Neural progenitor cell (in vitro differentiated cells): ENCODE data around the gene PCNT. TPM values are rescaled to one million over a fixed set of nuclear protein-coding genes. Genes with fewer than 3 reads are reported as not detected.

Experiments
- DNase-seq: peaks from one replicate; pipeline ENCODE4 v3.0.0-alpha.2; 2016; ENCODE audit warnings: low spot score
- H2AFZ ChIP-seq: fragments of 200-600 bp; sonication (generic); replicated peaks from 2 replicates; pipeline ENCODE4 v1.6.1; 2016; ENCODE audit warnings: antibody characterized with exemption
- H3F3A ChIP-seq: fragments of 200-600 bp; sonication (generic); 2 replicates; pipeline ENCODE4 v1.6.1; 2016; ENCODE audit warnings: antibody characterized with exemption, low read depth
- H3K27ac ChIP-seq: fragments of 200-600 bp; sonication (generic); 2 replicates; pipeline ENCODE4 v1.5.1; 2016; ENCODE audit warnings: mild to moderate bottlenecking
- H3K27me3 ChIP-seq: fragments of 200-600 bp; sonication (generic); 2 replicates; pipeline ENCODE4 v1.6.1; 2016; ENCODE audit warnings: mild to moderate bottlenecking, moderate library complexity
- H3K36me3 ChIP-seq: fragments of 200-600 bp; sonication (generic); 2 replicates; pipeline ENCODE4 v1.5.1; 2016
- H3K4me1 ChIP-seq: fragments of 200-600 bp; sonication (generic); 2 replicates; pipeline ENCODE4 v1.6.1; 2016; ENCODE audit warnings: mixed run types
- H3K4me2 ChIP-seq: fragments of 200-600 bp; sonication (generic); 2 replicates; pipeline ENCODE4 v1.6.1; 2016
- H3K4me3 ChIP-seq: fragments of 200-600 bp; sonication (generic); 2 replicates; pipeline ENCODE4 v1.5.1; 2016
- H3K79me2 ChIP-seq: fragments of 200-600 bp; sonication (generic); 2 replicates; pipeline ENCODE4 v1.6.1; 2016; ENCODE audit warnings: low read depth
- H3K9ac ChIP-seq: fragments of 200-600 bp; sonication (generic); 2 replicates; pipeline ENCODE4 v1.6.1; 2016
- H3K9me3 ChIP-seq: fragments of 200-600 bp; sonication (generic); 2 replicates; pipeline ENCODE4 v1.5.1; 2016; ENCODE audit warnings: low read depth
- H4K20me1 ChIP-seq: fragments of 200-600 bp; sonication (generic); 2 replicates; pipeline ENCODE4 v1.6.1; 2016; ENCODE audit warnings: low read depth
- H3K27ac Mint-ChIP-seq: 3 replicates; pipeline ENCODE4 v1.8.0; 2021; ENCODE audit warnings: mixed read lengths
- H3K27me3 Mint-ChIP-seq: 2 replicates; pipeline ENCODE4 v1.8.0; 2022; ENCODE audit warnings: low read depth, mild to moderate bottlenecking, inconsistent platforms, moderate library complexity, mixed read lengths; ENCODE audit not compliant: insufficient read depth
- H3K36me3 Mint-ChIP-seq: 3 replicates; pipeline ENCODE4 v1.8.0; 2021; ENCODE audit warnings: mixed read lengths
- H3K4me1 Mint-ChIP-seq: 3 replicates; pipeline ENCODE4 v1.8.0; 2021; ENCODE audit warnings: mixed read lengths
- H3K4me3 Mint-ChIP-seq: 3 replicates; pipeline ENCODE4 v1.8.0; 2021; ENCODE audit warnings: mild to moderate bottlenecking, moderate library complexity, mixed read lengths
- H3K9me3 Mint-ChIP-seq: 3 replicates; pipeline ENCODE4 v1.8.0; 2020; ENCODE audit warnings: mixed read lengths
- CTCF ChIP-seq: fragments of 200-600 bp; sonication (generic); IDR thresholded peaks from 2 replicates; pipeline ENCODE4 v1.5.1; 2017; ENCODE audit warnings: antibody characterized with exemption, mild to moderate bottlenecking
- EZH2 ChIP-seq: fragments of 200-600 bp; sonication (generic); IDR thresholded peaks from 2 replicates; pipeline ENCODE4 v1.6.1; 2017; ENCODE audit warnings: antibody characterized with exemption, mild to moderate bottlenecking, moderate library complexity
- EZH2phosphoT487 ChIP-seq: fragments of 200-600 bp; sonication (generic); IDR thresholded peaks from 2 replicates; pipeline ENCODE4 v1.6.1; 2017; ENCODE audit warnings: antibody characterized with exemption
- total RNA-seq: library from RNA; depleted of rRNA; stranded (reverse); fragments of >200 nt; gene quantifications from 2 replicates; pipeline ENCODE4 v1.2.3, GENCODE V29; 2015; ENCODE audit warnings: low replicate concordance

PCNT gene
- total RNA-seq, 1 donor from 2014 or later, result 42.0 TPM

GRCh38 chr21:46439906-46440305 lies 116.0 kb downstream of the PCNT start:
- no peaks in the 10 kb centered on the region for H3K9me3 Mint-ChIP-seq
- no peaks in the 10 kb centered on the region for H3K9me3 ChIP-seq
- no peaks in the 10 kb centered on the region for H3K79me2 ChIP-seq
- H3K36me3 Mint-ChIP-seq, result peaks cover 38% of the 10 kb centered on the region
- peaks cover 7% of the 10 kb centered on the region for H3K4me1 Mint-ChIP-seq
- no peak for TF ChIP-seq CTCF
- TF ChIP-seq EZH2phosphoT487, result no peak
- TF ChIP-seq EZH2, result no peak
- no peak overlapping the region for H3K4me2 ChIP-seq
- H2AFZ ChIP-seq, result no peak overlapping the region
- no peaks in the 10 kb centered on the region for H4K20me1 ChIP-seq
- no peaks in the 10 kb centered on the region for H3K4me1 ChIP-seq
- no peak overlapping the region for H3K27ac Mint-ChIP-seq
- H3K9ac ChIP-seq, result no peak overlapping the region
- H3K36me3 ChIP-seq, result no peaks in the 10 kb centered on the region
- H3K4me3 ChIP-seq, result no peak overlapping the region
- H3K27me3 Mint-ChIP-seq, result peaks cover 3% of the 10 kb centered on the region
- H3F3A ChIP-seq, result no peaks in the 10 kb centered on the region
- no peak for DNase-seq
- H3K27me3 ChIP-seq, result no peaks in the 10 kb centered on the region
- H3K4me3 Mint-ChIP-seq, result no peak overlapping the region
- no peak overlapping the region for H3K27ac ChIP-seq

- DNase-seq, result no peak
- H3K36me3 ChIP-seq, result peaks cover 3% of the 10 kb centered on the region
- no peaks in the 10 kb centered on the region for H3K79me2 ChIP-seq
- H3K9me3 Mint-ChIP-seq, result no peaks in the 10 kb centered on the region
- peaks cover 7% of the 10 kb centered on the region for H3K4me1 Mint-ChIP-seq
- H3K9me3 ChIP-seq, result no peaks in the 10 kb centered on the region
- no peak overlapping the region for H2AFZ ChIP-seq
- H3K4me1 ChIP-seq, result no peaks in the 10 kb centered on the region
- H3K27ac Mint-ChIP-seq, result no peak overlapping the region
- H3K4me2 ChIP-seq, result no peak overlapping the region
- H3K36me3 Mint-ChIP-seq, result peaks cover 45% of the 10 kb centered on the region
- peaks cover 3% of the 10 kb centered on the region for H3K27me3 Mint-ChIP-seq
- no peak overlapping the region for H3K9ac ChIP-seq
- H4K20me1 ChIP-seq, result no peaks in the 10 kb centered on the region
- no peak overlapping the region for H3K27ac ChIP-seq
- no peaks in the 10 kb centered on the region for H3K27me3 ChIP-seq
- no peak for TF ChIP-seq CTCF
- TF ChIP-seq EZH2phosphoT487, result no peak
- no peak for TF ChIP-seq EZH2
- no peaks in the 10 kb centered on the region for H3F3A ChIP-seq
- H3K4me3 Mint-ChIP-seq, result no peak overlapping the region
- H3K4me3 ChIP-seq, result no peak overlapping the region
These were observed 117.4 kb downstream of the PCNT start for GRCh38 chr21:46441331-46441730.

- H3K36me3 ChIP-seq, result peaks cover 3% of the 10 kb centered on the region
- H4K20me1 ChIP-seq, result no peaks in the 10 kb centered on the region
- H3K27me3 ChIP-seq, result no peaks in the 10 kb centered on the region
- no peaks in the 10 kb centered on the region for H3K9me3 ChIP-seq
- DNase-seq, result no peak
- H3K27ac ChIP-seq, result no peak overlapping the region
- Mint-ChIP-seq H3K4me3 (no peak overlapping the region), H3K27me3 (peaks cover 3% of the 10 kb centered on the region), H3K9me3 (no peaks in the 10 kb centered on the region), H3K36me3 (peaks cover 45% of the 10 kb centered on the region), H3K27ac (no peak overlapping the region), H3K4me1 (peaks cover 6% of the 10 kb centered on the region)
- no peak overlapping the region for H2AFZ ChIP-seq
- H3K9ac ChIP-seq, result no peak overlapping the region
- TF ChIP-seq EZH2phosphoT487 (no peak), CTCF (no peak), EZH2 (no peak)
- no peaks in the 10 kb centered on the region for H3K79me2 ChIP-seq
- H3K4me1 ChIP-seq, result no peaks in the 10 kb centered on the region
- no peaks in the 10 kb centered on the region for H3F3A ChIP-seq
- H3K4me2 ChIP-seq, result no peak overlapping the region
- H3K4me3 ChIP-seq, result no peak overlapping the region
These were observed 118.1 kb downstream of the PCNT start for GRCh38 chr21:46441961-46442498.
